Bronchial epithelial cell (primary cell): ENCODE measurements around the gene COL5A3. TPM values are rescaled to one million over a fixed set of nuclear protein-coding genes. Genes with fewer than 3 reads are reported as not detected.

Experiments
- DNase-seq: peaks from one replicate; pipeline ENCODE4 v3.0.0-alpha.2; 2010; ENCODE audit warnings: low read depth
- FAIRE-seq: peaks from 2 replicates; lab custom pipeline; 2011; peaks lifted over from hg19 to GRCh38; lab: Jason Lieb, UNC
- H3K27me3 ChIP-seq: 2 replicates; pipeline ENCODE4 v1.5.1; 2011; ENCODE audit warnings: low read length; ENCODE audit not compliant: control insufficient read depth, insufficient read depth
- H3K36me3 ChIP-seq: 2 replicates; pipeline ENCODE4 v1.5.1; 2011; ENCODE audit warnings: low read length; ENCODE audit not compliant: control insufficient read depth, insufficient read depth
- H3K4me3 ChIP-seq: 2 replicates; pipeline ENCODE4 v1.5.1; 2011; ENCODE audit warnings: mild to moderate bottlenecking, low read depth, low read length, control low read depth
- total RNA-seq: library from RNA; depleted of rRNA; stranded (reverse); fragments of >200 nt; gene quantifications from 2 replicates; pipeline ENCODE4 v1.2.1, GENCODE V29; 2014
- TF ChIP-seq, protein P1 (sequence below): IDR thresholded peaks from 2 replicates; pipeline ENCODE4 v1.5.1; 2011; ENCODE audit warnings: mild to moderate bottlenecking, moderate library complexity, low read length, control low read depth, inconsistent platforms; ENCODE audit not compliant: insufficient read depth, severe bottlenecking

The COL5A3 gene
- total RNA-seq, 1 donor from 2014 or later, result 0.79 TPM

GRCh38 chr19:9966448-9966847, 43.9 kb downstream of the COL5A3 start:
- Histone ChIP-seq H3K4me3 (no peak overlapping the region), H3K27me3 (no peaks in the 10 kb centered on the region), H3K36me3 (no peaks in the 10 kb centered on the region)
- TF ChIP-seq, protein P1, sequence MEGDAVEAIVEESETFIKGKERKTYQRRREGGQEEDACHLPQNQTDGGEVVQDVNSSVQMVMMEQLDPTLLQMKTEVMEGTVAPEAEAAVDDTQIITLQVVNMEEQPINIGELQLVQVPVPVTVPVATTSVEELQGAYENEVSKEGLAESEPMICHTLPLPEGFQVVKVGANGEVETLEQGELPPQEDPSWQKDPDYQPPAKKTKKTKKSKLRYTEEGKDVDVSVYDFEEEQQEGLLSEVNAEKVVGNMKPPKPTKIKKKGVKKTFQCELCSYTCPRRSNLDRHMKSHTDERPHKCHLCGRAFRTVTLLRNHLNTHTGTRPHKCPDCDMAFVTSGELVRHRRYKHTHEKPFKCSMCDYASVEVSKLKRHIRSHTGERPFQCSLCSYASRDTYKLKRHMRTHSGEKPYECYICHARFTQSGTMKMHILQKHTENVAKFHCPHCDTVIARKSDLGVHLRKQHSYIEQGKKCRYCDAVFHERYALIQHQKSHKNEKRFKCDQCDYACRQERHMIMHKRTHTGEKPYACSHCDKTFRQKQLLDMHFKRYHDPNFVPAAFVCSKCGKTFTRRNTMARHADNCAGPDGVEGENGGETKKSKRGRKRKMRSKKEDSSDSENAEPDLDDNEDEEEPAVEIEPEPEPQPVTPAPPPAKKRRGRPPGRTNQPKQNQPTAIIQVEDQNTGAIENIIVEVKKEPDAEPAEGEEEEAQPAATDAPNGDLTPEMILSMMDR, result no peak
- FAIRE-seq, result no peak
- no peak for DNase-seq

GRCh38 chr19:9966024-9966423, 44.3 kb downstream of the COL5A3 start:
- TF ChIP-seq, protein P1, result no peak
- H3K27me3 ChIP-seq, result no peaks in the 10 kb centered on the region
- no peak for FAIRE-seq
- no peaks in the 10 kb centered on the region for H3K36me3 ChIP-seq
- H3K4me3 ChIP-seq, result no peak overlapping the region
- DNase-seq, result no peak

- TF ChIP-seq, protein P1, result no peak
- FAIRE-seq, result no peak
Observed at GRCh38 chr19:9962623-9963290, 47.5 kb downstream of the COL5A3 start.

GRCh38 chr19:9961103-9961502, 49.2 kb downstream of the COL5A3 start:
- DNase-seq (no peak), FAIRE-seq (no peak)
- Histone ChIP-seq H3K27me3 (no peaks in the 10 kb centered on the region), H3K36me3 (no peaks in the 10 kb centered on the region), H3K4me3 (no peak overlapping the region)
- TF ChIP-seq, protein P1, result no peak

More at GRCh38 chr19:9962623-9963290, 47.5 kb downstream of the COL5A3 start:
- Histone ChIP-seq H3K36me3 (no peaks in the 10 kb centered on the region), H3K27me3 (no peaks in the 10 kb centered on the region), H3K4me3 (no peak overlapping the region)
- no peak for DNase-seq

DNA sequence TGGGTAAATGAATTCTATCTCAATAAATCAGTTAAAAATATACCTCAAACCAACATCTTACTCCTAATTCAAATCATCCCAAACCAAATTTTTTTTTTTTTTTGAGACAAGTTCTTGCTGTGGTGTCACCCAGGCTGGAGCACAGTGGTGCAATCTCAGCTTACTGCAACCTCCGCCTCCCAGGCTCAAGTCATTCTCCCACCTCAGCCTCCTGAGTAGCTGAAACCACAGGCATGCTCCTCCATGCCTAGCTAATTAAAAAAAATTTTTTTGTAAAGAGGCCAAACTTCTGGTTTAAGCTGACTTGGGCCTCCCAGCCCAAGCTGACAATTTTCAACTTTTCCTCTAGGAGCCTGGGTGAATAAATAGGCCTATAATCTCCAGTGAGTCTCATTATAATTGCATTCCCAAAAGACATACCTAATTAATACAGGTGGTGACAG, 51.9 kb downstream of the COL5A3 start:
- no peak for FAIRE-seq
- Histone ChIP-seq H3K27me3 (no peaks in the 10 kb centered on the region), H3K36me3 (no peaks in the 10 kb centered on the region), H3K4me3 (no peak overlapping the region)
- DNase-seq, result peak; percentile 19
- TF ChIP-seq, protein P1, result no peak

DNA sequence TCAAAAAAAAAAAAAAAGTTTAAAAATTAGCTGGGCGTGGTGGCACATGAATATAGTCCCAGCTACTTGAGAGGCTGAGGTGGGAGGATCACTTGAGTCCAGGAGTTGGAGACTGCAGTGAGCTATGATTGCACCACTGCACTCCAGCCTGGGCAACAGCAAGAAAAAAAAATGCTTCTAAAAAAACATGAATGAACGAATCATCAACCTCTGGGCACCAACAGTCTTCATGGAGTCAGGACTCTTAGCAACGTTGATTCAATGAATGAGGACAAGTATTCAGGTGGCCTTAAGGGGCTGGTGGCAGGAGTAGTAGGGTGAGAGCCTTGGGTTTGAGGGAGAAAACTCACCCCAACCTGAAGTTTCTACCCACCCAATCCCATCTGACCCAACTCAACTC, 53.3 kb downstream of the COL5A3 start:
- no peak for DNase-seq
- Histone ChIP-seq H3K36me3 (no peaks in the 10 kb centered on the region), H3K27me3 (no peaks in the 10 kb centered on the region), H3K4me3 (no peak overlapping the region)
- TF ChIP-seq, protein P1, result no peak
- no peak for FAIRE-seq
